Measurements from ENCODE around the gene MAP3K19. TPM values are rescaled to one million over a fixed set of nuclear protein-coding genes. Genes with fewer than 3 reads are reported as not detected.
A peak's percentile ranks its signal among the peaks of the same experiment; 100 is the strongest.

The MAP3K19 gene
- total RNA-seq, 1 experiment from 2014 or later, result not detected

DNA sequence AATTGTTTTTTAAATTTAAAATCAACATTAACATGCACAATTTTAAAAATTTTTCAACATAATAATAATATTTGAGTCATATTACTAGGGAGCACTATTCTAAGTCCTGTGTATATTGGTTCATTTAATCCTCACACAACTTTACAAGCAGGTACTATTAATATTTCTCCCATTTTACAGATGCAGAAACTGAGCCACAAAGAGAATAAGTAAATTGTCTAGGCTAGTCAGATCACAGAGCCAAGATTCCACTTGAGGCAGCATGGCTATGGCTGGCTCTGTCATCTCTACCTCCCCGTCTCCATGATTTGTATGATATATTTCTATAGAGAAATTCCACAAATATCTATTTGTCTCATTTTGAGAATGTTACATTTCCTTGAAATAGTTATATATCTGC lies 113.5 kb downstream of the MAP3K19 start:
- TF ChIP-seq FOXP1 (CRISPR knock-in tag; IDR thresholded peaks at IDR 0.05; ENCODE audit: borderline replicate concordance), result no peak
- no peak for TF ChIP-seq PRRX2 (CRISPR knock-in tag; IDR thresholded peaks at IDR 0.05)
- TF ChIP-seq SMAD4 (CRISPR knock-in tag; IDR thresholded peaks at IDR 0.05), result no peak
- TF ChIP-seq ZNF425 (CRISPR knock-in tag; conservative IDR thresholded peaks at IDR 0.05), result no peak
- TF ChIP-seq OVOL2 (CRISPR knock-in tag; IDR thresholded peaks at IDR 0.05; ENCODE audit: borderline replicate concordance), result no peak
- TF ChIP-seq FOXJ3 (CRISPR knock-in tag; IDR thresholded peaks at IDR 0.05; ENCODE audit: borderline replicate concordance), result no peak
- Mint-ChIP-seq H3K27me3 (ENCODE audit: low read depth) (no peaks in the 10 kb centered on the region), H3K4me3 (no peak overlapping the region), H3K9me3 (no peaks in the 10 kb centered on the region), H3K36me3 (peaks cover 15% of the 10 kb centered on the region), H3K27ac (peak overlapping the region; percentile 81; the same call in 1 of the 2 replicates), H3K4me1 (peaks cover 23% of the 10 kb centered on the region)
- DNase-seq (ENCODE audit: low spot score) (no peak), ATAC-seq (no peak)
- ChIA-PET POLR2A (no interaction called here), CTCF (no interaction called here)

DNA sequence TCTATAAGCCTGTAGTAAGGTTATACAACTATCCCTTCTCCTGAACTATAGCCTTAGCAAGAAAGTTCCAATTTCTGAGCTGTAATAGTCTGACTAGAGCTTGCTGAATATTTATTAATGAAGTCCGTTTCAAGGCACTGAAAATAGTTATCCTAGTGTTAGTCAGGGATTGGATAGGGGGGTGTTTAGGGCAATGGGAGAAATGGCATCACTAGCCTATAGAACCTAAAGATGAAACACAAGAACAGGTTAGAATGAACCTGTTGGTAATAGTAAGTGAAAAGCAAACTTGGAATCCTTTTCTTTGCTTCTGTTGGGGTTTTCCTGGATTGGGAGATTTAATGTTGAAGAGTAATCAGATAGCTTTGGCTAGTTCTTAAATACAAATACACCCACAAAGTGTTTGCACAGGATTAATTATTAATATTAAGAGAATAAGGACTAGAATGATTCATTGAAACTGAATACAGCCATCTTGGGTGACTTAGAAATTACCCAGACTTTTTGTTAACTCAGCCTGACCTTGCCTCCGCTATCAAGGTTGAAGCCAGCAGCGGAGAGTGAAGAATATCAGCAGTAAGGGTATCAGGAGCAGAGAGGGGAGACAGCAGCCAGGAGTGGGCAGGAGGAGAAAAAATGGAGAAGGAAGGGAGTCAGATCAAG lies 114.3 kb downstream of the MAP3K19 start:
- Mint-ChIP-seq H3K27ac (peak overlapping the region; percentile 71), H3K27me3 (ENCODE audit: low read depth) (no peaks in the 10 kb centered on the region), H3K36me3 (peaks cover 9% of the 10 kb centered on the region), H3K4me1 (peaks cover 26% of the 10 kb centered on the region), H3K4me3 (no peak overlapping the region), H3K9me3 (no peaks in the 10 kb centered on the region)
- no peak for TF ChIP-seq SP1 (CRISPR knock-in tag; conservative IDR thresholded peaks at IDR 0.05)
- TF ChIP-seq TEAD4 (CRISPR knock-in tag; IDR thresholded peaks at IDR 0.05), result no peak
- TF ChIP-seq OVOL2 (CRISPR knock-in tag; IDR thresholded peaks at IDR 0.05; ENCODE audit: borderline replicate concordance), result no peak
- TF ChIP-seq ATF1 (CRISPR knock-in tag; IDR thresholded peaks at IDR 0.05), result no peak
- DNase-seq (ENCODE audit: low spot score), result no peak
- ATAC-seq, result no peak
- POLR2A ChIA-PET, result no interaction called here
- CTCF ChIA-PET, result no interaction called here

GRCh38 chr2:134927195-134927594 lies 120.1 kb downstream of the MAP3K19 start:
- ChIA-PET CTCF (no interaction called here), POLR2A (no interaction called here)
- TF ChIP-seq ELF4 (CRISPR knock-in tag; IDR thresholded peaks at IDR 0.05; ENCODE audit: low read depth), result no peak
- no peak for TF ChIP-seq NR1H2 (CRISPR knock-in tag; IDR thresholded peaks at IDR 0.05)
- no peak for TF ChIP-seq RORB (CRISPR knock-in tag; IDR thresholded peaks at IDR 0.05)
- TF ChIP-seq SP1 (CRISPR knock-in tag; conservative IDR thresholded peaks at IDR 0.05), result no peak
- TF ChIP-seq NR3C1 (CRISPR knock-in tag; conservative IDR thresholded peaks at IDR 0.05; ENCODE audit: low read depth), result no peak
- no peak for TF ChIP-seq IRF2 (CRISPR knock-in tag; IDR thresholded peaks at IDR 0.05; ENCODE audit: borderline replicate concordance, low read depth)
- TF ChIP-seq ZNF121 (CRISPR knock-in tag; IDR thresholded peaks at IDR 0.05), result no peak
- ATAC-seq, result no peak
- no peak overlapping the region for H3K4me3 Mint-ChIP-seq
- peaks cover 38% of the 10 kb centered on the region for H3K4me1 Mint-ChIP-seq
- DNase-seq (ENCODE audit: low spot score), result no peak
- H3K27ac Mint-ChIP-seq, result no peak overlapping the region
- H3K9me3 Mint-ChIP-seq, result no peaks in the 10 kb centered on the region
- peaks cover 3% of the 10 kb centered on the region for H3K36me3 Mint-ChIP-seq
- no peaks in the 10 kb centered on the region for H3K27me3 Mint-ChIP-seq (ENCODE audit: low read depth)

GRCh38 chr2:134926231-134926931 lies 120.9 kb downstream of the MAP3K19 start:
- Mint-ChIP-seq H3K4me1 (peaks cover 41% of the 10 kb centered on the region), H3K27ac (peak overlapping the region; percentile 91), H3K4me3 (no peak overlapping the region), H3K36me3 (peaks cover 3% of the 10 kb centered on the region), H3K27me3 (ENCODE audit: low read depth) (no peaks in the 10 kb centered on the region), H3K9me3 (no peaks in the 10 kb centered on the region)
- TF ChIP-seq MAX (CRISPR knock-in tag; IDR thresholded peaks at IDR 0.05), result no peak
- 0 out of 2 replicates have a peak, but pooled peaks have one; percentile 30 for TF ChIP-seq GABPB1 (CRISPR knock-in tag; IDR thresholded peaks at IDR 0.05)
- no peak for TF ChIP-seq NFE2L1 (CRISPR knock-in tag; IDR thresholded peaks at IDR 0.05)
- DNase-seq (ENCODE audit: low spot score) (no peak), ATAC-seq (no peak)
- ChIA-PET CTCF (no interaction called here), POLR2A (interaction anchor here (0.6 kb wide), 1 partner anchor 870 kb away, joined by 3 read pairs; no protein-coding TSS in a partner anchor)

All from WTC11 (cell line).